Fibroblast of the conjunctiva (primary cell): ENCODE results near the gene RASD2.
"Not testable (repeated sequence)": the region's sequence is repeated elsewhere in the genome, so short reads cannot be mapped to it uniquely, and the experiment has no call there.

ENCODE experiments used
- DNase-seq: peaks from one replicate; pipeline ENCODE4 v3.0.0-alpha.2; 2010; ENCODE audit warnings: low read depth

RASD2 gene

GRCh38 chr22:35540595-35541253 is at the start of gene RASD2:
Gene RASD2 (plus strand): TSS chr22:35540831. CDS start chr22:35546810, 5,979 bp downstream.
- DNase-seq, result no peak

GRCh38 chr22:35491061-35491907 is 49.3 kb upstream of the RASD2 start:
- not testable (repeated sequence) for DNase-seq

GRCh38 chr22:35491908-35492380 is 48.7 kb upstream of the RASD2 start:
- DNase-seq, result no peak

GRCh38 chr22:35493074-35493473 is 47.6 kb upstream of the RASD2 start:
- DNase-seq, result no peak

- not testable (repeated sequence) for DNase-seq
Observed at GRCh38 chr22:35495711-35496110, 44.9 kb upstream of the RASD2 start.

- DNase-seq, result no peak
Observed at GRCh38 chr22:35496768-35497312, 43.8 kb upstream of the RASD2 start.

- DNase-seq, result no peak
Observed at GRCh38 chr22:35498026-35498800, 42.4 kb upstream of the RASD2 start.

- DNase-seq, result no peak
Observed at GRCh38 chr22:35502836-35503235, 37.8 kb upstream of the RASD2 start.

GRCh38 chr22:35505399-35506258 is 35.0 kb upstream of the RASD2 start:
- no peak for DNase-seq

- DNase-seq, result no peak
Observed at GRCh38 chr22:35506259-35506570, 34.4 kb upstream of the RASD2 start.

GRCh38 chr22:35507851-35508250 is 32.8 kb upstream of the RASD2 start:
- DNase-seq, result not testable (repeated sequence)

GRCh38 chr22:35509451-35509850 is 31.2 kb upstream of the RASD2 start:
- no peak for DNase-seq

GRCh38 chr22:35509960-35510359 is 30.7 kb upstream of the RASD2 start:
- no peak for DNase-seq

- DNase-seq, result no peak
Observed at GRCh38 chr22:35510481-35510934, 30.1 kb upstream of the RASD2 start.

- DNase-seq, result no peak
Observed at GRCh38 chr22:35510951-35511350, 29.7 kb upstream of the RASD2 start.

GRCh38 chr22:35514366-35514765 is 26.3 kb upstream of the RASD2 start:
- DNase-seq, result no peak

GRCh38 chr22:35515952-35516351 is 24.7 kb upstream of the RASD2 start:
- DNase-seq, result not testable (repeated sequence)

GRCh38 chr22:35516723-35517122 is 23.9 kb upstream of the RASD2 start:
- DNase-seq, result no peak

- no peak for DNase-seq
Observed at GRCh38 chr22:35517207-35517606, 23.4 kb upstream of the RASD2 start.

GRCh38 chr22:35517769-35518530 is 22.7 kb upstream of the RASD2 start:
- no peak for DNase-seq
